Stimulated activated CD8-positive, alpha-beta memory T cell treated with anti-CD3 and anti-CD28 coated beads, Interleukin-7, amount 100 ng/mL, for 1 hour (primary cell): Measurements from ENCODE around the gene THOC2.
"Not testable (repeated sequence)": the region's sequence is repeated elsewhere in the genome, so short reads cannot be mapped to it uniquely, and the experiment has no call there.

Experiments
- DNase-seq, 2 donors: peaks; one replicate each; pipeline ENCODE4 v3.0.0-alpha.2; 2020; ENCODE audit warnings: low read depth in 2 of 2

Gene THOC2

DNA sequence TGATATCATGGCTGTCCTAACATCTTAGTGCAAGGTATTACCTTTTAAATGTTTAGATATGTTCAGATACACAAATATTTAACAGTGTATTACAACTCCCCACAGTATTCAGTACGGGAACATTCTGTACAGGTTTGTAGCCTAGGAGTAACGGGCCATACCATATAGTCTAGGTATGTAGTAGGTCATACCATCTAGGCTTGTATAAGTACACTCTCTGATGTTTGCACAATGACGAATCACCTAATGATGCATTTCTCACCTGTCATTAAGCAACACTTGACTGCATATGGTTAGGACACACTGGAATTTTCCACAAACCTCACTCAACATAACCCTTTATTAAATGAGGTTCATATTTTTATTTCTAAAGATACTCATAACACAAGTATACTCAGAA lies 67.7 kb downstream of the THOC2 start:
- DNase-seq = no peak

GRCh38 chrX:123664467-123665167 lies 68.2 kb downstream of the THOC2 start:
- not testable (repeated sequence) for DNase-seq

DNA sequence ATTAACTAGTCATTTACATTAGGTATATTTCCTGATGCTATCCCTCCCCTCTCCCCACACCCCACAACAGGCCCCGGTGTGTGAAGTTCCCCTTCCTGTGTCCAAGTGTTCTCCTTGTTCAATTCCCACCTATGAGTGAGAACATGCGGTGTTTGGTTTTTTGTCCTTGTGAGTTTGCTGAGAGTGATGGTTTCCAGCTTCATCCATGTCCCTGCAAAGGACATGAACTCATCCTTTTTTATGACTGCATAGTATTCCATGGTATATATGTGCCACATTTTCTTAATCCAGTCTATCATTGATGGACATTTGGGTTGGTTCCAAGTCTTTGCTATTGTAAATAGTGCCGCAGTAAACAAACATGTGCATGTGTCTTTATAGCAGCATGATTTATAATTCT lies 69.1 kb downstream of the THOC2 start:
- DNase-seq = not testable (repeated sequence)

- not testable (repeated sequence) for DNase-seq
Observed at GRCh38 chrX:123656507-123656906, 76.3 kb downstream of the THOC2 start.

- DNase-seq = not testable (repeated sequence)
Observed at GRCh38 chrX:123648811-123649181, 84.1 kb downstream of the THOC2 start.

- no peak for DNase-seq
Observed at GRCh38 chrX:123648028-123648810, 84.6 kb downstream of the THOC2 start.

- no peak for DNase-seq
Observed at GRCh38 chrX:123647244-123647643, 85.6 kb downstream of the THOC2 start.

GRCh38 chrX:123629502-123629901 lies 103.3 kb downstream of the THOC2 start:
- no peak for DNase-seq

- DNase-seq = no peak
Observed at GRCh38 chrX:123626962-123627361, 105.9 kb downstream of the THOC2 start.

DNA sequence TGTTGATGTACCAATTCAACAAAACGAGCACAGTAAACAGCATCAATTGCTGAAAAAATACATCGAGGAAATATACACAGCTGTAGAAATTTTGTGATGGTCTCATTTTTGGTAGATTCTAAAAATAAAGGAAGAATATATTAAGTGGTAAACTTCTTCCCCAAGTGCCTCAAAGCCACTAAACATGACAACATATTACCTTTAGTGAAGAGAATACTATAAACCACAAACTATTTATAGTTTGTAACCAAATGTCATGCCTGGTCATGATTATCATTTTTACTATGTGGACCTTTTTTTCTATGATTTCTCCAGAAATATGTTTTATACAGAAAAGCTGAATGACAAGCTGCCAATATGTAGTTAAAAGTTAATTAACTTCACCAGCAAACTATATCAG lies 106.9 kb downstream of the THOC2 start:
- DNase-seq = no peak

GRCh38 chrX:123625477-123625876 lies 107.4 kb downstream of the THOC2 start:
- DNase-seq = no peak

DNA sequence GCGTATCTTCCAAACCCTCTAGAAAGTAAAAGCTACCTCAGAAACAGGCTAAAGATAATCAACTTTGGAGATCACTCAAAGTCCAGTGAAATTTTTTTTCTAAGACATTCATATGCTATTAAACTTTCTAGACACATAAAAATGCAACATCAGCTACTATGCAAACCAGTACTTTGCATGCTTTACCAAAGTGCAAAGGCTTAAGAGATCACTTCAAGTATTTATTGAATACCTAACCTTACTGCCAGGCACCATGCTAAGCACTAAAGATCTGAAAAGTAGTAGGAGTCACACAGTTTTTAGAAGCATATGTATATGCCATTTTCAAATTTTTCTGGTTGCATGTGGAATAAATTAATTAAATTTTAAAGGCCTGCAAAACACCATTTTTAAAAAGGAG lies 115.8 kb downstream of the THOC2 start:
- DNase-seq = no peak

- DNase-seq = no peak
Observed at GRCh38 chrX:123610915-123611314, 121.9 kb downstream of the THOC2 start.

GRCh38 chrX:123607806-123608205 lies 125.0 kb downstream of the THOC2 start:
- DNase-seq = no peak

GRCh38 chrX:123607270-123607669 lies 125.6 kb downstream of the THOC2 start:
- no peak for DNase-seq

DNA sequence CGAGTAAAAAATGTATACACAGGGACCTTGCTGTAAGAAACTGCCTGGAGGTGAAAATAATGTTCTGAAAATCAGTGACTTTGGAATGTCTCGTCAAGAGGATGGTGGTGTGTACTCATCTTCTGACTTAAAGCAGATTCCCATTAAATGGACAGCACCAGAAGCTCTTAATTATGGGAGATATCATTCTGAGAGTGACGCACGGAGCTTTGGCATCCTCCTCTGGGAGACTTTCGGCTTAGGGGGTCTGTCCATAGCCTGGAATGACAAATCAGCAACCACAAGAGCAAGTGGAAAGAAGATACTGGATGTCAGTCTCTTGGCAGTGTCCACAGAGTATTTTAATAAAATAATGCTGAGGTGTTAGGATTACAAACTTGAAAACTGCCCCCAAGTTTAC lies 129.4 kb downstream of the THOC2 start:
- no peak for DNase-seq

- no peak for DNase-seq
Observed at GRCh38 chrX:123601437-123601836, 131.4 kb downstream of the THOC2 start.

DNA sequence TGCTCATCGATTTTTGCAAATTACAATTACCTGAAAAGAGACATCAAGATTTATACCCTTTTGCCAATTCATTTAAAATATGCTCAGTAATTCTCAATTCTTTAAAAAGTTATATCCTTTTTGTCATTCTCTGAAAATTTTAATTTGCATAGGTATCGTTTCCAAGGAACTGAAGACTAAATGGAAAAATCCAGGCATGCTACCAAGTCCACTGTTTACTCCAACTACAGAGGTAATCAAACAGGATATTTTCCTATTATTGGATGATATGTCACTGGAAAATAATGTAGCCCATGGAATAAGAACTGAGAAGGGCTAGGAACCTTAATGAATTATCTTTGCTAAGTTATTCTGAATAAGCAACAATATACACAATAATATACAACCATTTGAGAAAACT lies 132.7 kb downstream of the THOC2 start:
- DNase-seq = no peak

DNA sequence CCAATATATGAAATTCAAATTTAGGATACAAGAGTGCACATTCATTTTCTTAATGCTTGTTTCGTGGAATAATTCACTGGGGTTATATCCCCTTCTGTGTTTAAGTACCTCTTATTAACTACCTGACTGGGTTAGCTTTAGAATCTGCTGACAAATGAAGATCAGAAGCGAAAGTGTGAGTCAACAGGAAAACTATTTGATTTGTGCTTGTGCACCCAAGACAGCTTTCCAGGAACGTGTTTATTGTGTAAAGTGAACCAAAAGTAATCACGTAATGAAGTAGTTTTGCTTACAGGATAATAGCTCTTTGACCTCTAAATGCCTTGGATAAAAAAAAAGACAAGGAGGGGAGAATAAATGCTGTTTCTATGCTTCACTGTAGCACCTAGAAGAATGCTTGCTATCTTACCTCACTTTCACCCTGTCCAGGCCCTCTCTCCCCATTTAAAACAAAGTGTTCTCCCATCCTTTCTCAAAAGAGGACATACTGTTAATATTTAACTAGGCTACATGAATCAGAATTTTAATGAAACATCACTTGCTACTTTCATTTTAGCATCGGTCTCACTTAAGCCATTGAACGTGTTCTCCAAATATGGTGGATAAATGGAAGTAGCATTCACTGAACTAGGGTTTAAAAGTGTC lies 141.9 kb downstream of the THOC2 start:
- DNase-seq = no peak

DNA sequence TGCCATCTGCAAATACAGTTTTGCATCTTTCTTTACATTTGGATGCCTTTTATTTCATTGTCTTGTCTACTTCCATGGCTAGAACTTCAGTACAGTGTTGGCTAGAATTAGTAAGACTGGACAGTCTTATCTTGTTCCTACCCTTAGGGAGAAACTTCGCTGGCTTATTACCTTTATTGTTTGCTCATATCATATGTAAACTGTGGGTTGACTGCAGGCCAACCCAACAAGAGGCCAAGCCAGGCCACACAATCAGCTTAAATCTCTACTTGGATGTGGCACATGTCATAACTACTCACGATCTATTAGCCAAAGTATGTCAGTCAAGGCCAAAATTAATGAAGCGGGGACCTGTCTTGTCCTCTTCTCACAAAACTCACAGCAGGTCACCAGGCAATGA lies 144.1 kb downstream of the THOC2 start:
- no peak for DNase-seq

- no peak for DNase-seq
Observed at GRCh38 chrX:123581586-123581985, 151.3 kb downstream of the THOC2 start.

- DNase-seq = no peak
Observed at GRCh38 chrX:123580792-123581191, 152.1 kb downstream of the THOC2 start.

- DNase-seq = not testable (repeated sequence)
Observed at GRCh38 chrX:123574027-123574426, 158.8 kb downstream of the THOC2 start.
